HG03354 (cell line): ENCODE measurements around the gene TSHZ1.

Source experiments
- ATAC-seq: cut with Tn5 transposase; IDR thresholded peaks from one replicate; pipeline ENCODE4 v1.9.1; 2021; ENCODE audit warnings: mild to moderate bottlenecking; ENCODE audit not compliant: unreplicated experiment, poor library complexity, severe bottlenecking

Gene TSHZ1

DNA sequence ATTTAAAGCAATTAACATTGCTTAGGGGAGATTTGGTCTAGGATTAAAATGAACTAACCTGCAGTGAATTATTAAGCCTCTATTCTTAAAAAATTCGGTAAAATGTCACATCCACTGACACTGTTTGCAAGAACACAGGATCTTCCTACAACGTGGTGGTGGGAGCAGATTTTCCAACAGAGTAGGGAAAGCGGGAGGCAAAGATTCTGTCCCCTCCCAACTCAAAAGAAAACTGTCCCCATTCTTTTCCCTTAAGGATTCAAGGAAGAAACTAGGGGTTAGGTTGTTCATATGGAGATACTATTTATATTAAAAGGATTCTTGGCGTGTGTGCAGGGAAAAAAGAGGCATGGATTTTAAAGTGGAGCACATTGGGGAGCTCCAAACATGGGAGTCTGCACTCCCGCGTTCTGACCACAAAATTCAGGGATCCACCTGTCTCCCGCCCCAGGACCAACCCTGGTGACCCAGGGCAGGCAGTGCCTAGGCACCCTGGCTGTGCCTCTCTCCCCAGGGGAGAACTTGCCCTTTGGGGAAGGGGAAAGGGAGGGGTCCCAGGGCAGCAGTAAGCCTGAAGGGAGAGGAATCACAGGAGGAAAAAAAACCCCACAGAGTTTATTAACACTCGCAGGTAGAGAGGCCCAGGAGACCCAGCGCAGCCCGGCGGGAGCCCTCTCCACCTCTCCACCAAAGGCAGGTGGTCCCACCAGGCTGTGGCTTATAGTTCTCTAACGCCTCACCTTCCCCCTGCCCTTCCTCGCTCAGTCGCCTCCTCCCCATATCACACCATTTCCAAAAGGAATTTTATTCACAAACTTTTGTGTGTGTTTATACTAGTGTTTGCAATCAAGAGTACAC lies 3.9 kb upstream of the TSHZ1 start:
- no peak for ATAC-seq

- ATAC-seq: no peak
Measured at GRCh38 chr18:75207310-75208154, 3.1 kb upstream of the TSHZ1 start.

- peak; percentile 13 for ATAC-seq
Measured at GRCh38 chr18:75208155-75208835, 2.3 kb upstream of the TSHZ1 start.

- peak; percentile 16 for ATAC-seq
Measured at GRCh38 chr18:75208836-75209128, 1.8 kb upstream of the TSHZ1 start.

DNA sequence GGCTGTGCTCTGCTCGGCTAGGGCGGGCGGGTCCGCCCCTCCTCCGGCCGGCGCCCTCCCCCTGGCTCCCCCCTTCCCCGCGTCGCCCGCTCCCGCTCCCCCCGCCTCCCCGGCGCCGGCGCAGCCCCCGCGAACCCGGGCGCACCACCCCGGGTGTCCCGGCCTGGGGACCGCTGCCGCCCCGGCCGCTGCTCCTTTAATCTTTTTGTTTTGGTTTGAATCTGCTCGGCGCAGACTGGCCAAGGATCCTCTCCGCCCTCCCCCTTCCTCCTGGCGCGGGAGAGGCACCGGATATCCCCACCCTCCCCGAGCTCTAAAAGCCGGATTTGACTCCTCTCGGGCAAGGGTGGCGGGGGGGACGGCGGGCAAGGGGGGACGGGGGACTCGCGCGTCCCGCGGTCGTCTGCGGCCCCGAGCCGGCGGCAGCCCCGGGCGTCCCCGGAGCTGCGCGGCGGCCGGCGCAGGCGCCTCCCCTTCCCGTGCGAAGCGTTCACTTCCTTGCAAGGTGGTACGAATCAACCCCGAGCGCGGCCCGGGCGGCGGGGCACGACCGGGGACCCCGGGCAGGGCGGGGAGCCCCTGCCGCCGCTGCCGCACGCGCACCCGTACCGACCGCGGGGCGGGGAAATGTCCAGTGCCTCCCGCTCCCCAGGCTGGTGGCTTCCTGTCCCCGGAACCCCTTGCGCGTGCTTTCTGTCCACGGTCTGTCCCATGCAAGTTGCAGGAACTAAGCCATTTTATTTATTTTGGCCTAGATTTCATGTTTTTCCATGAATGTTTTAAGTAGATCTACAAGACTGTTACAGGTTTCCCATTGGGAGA lies 1.3 kb upstream of the TSHZ1 start, which contains the start of gene PTGR3:
PTGR3 (minus strand) TSS at position 11 of the 822 bp plus-strand sequence. CDS start 81 bp downstream, outside the sequence.
- ATAC-seq: peak; percentile 52

DNA sequence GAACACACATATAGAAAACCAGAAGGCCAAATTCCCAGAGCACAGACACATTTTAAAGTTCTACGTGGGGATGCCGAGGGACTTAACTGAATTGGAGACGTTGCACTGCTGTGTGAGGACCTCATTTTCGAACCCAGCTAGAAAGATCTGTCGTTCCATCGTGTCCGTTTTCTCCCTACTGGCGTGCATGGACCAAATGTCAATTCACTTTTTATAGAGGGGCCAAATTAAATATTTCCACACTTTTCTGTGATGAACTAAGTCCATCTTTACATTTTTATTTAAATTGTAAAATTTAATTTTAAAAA lies 692 bp upstream of the TSHZ1 start:
- no peak for ATAC-seq

DNA sequence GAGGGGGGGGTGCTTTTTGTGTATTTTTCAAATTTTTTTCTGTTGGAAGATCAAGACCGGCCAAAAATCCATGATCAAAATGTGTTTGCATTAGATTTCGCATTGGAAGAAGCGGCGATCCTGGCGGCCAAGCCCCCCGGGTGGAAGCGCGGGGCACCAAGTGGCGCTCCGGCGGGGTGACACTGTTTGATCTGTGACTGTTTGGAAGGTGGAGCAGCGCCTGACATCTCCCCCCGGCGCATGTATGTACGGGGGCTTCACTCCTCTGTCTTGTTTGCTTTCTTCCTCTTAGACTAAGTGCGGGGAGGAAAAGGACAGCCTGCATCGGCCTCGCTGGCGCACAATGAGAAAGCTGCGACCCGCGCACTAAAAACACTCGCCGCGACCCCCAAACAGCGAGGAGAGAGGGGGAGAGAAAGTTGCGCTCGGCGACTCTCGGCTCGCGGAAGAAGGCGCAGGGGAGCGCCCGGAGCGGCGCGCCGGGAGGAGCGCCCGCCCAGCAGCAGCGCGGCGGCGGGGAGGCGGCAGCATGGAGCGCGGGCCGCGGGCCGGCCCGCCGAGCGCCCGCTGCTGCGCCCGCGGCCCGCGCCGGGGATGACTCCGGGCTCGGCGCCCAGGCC lies 515 bp downstream of the TSHZ1 start:
- ATAC-seq: peak; percentile 7

GRCh38 chr18:75211626-75211952 lies 992 bp downstream of the TSHZ1 start:
- ATAC-seq: no peak

DNA sequence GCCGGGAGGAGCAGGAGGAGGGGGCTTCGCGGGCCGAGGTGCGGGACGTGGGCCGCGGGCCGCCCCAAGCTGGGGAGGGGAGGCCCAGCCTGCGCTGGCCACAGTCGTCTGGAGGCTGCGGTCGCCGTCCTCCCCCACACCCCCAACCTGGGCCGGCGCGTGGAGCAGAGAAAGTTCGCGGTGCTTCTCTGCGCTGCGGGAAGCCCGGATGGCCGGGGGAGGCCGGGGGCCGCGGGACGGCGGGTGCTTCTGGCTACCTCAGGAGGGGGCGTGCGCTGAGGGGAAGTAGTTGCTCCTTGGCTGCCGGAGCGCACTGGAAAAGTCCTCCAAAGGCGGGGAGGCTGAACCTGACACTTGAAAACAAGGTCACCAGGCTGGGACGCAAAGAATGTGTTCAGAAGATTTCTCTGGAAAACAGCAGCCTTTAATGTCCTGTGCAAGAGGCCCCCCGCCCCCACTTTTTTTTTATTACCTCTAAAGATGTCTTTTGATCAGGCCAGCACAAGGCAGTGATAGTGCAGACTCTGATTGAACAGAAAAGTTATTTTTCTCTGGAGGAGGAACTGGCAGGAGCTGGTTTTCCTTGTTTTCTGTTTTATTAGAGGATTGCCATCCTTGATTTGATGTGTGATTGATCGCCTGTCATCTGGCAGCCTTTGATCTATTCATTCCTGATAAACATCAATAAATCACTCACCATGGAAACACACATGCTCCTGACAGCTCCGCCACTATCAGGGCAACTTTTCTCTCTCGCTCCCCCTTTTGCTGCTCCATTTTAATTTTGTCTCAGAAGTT lies 1.6 kb downstream of the TSHZ1 start:
- no peak for ATAC-seq

DNA sequence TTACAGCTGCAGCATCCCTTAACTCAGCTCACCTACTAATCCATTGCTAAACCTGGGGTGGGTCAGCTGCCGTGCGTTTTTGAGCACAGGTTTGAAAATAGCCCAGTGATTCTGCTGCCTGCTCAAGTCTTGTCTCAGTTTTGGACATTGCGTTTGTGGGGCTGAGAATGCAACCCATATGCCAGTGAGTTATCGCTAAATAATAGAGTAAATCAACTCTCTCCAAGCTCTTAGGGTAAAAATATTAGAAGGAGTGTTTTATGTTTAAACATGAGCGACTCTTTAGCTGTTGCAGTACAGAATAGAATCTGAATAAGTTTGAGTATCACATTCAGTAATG lies 2.1 kb downstream of the TSHZ1 start:
- no peak for ATAC-seq

DNA sequence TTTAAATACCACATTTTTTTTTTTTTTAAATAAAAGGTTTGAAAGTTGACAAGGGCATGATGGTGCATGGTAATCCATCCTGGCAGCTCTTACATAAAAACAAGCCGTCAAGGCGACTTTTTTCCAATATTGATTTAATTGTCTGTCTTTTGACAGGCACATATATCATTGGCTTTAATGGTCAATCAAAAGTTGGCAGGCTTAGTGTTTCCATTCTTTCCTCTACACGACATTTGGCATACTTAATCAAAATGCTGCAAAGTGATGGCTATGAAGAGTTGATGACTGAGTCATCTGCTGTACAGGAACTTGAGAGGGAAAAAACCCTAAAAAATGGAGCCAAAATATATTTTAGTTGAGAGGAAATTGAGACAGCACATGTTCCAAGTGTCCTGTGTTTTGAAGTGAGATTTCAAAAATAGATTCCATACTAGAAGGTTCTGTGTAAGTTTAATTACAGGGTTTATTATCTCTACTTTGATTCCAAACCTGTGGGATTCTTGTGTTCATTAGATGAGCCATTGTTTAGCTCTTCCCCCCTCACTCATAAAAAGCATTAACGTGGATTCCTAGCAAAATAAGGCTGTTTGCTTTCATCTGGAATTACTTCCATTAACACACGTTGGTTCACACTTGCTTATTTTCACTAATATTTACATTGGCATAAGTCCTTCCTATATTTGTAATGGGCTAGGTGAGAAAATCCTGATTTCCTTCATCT lies 3.2 kb downstream of the TSHZ1 start:
- ATAC-seq: no peak

- no peak for ATAC-seq
Measured at GRCh38 chr18:75214332-75214690, 3.7 kb downstream of the TSHZ1 start.

- no peak for ATAC-seq
Measured at GRCh38 chr18:75214766-75215510, 4.3 kb downstream of the TSHZ1 start.

GRCh38 chr18:75215663-75216062 lies 5.1 kb downstream of the TSHZ1 start:
- ATAC-seq: no peak

- no peak for ATAC-seq
Measured at GRCh38 chr18:75216212-75216910, 5.8 kb downstream of the TSHZ1 start.

DNA sequence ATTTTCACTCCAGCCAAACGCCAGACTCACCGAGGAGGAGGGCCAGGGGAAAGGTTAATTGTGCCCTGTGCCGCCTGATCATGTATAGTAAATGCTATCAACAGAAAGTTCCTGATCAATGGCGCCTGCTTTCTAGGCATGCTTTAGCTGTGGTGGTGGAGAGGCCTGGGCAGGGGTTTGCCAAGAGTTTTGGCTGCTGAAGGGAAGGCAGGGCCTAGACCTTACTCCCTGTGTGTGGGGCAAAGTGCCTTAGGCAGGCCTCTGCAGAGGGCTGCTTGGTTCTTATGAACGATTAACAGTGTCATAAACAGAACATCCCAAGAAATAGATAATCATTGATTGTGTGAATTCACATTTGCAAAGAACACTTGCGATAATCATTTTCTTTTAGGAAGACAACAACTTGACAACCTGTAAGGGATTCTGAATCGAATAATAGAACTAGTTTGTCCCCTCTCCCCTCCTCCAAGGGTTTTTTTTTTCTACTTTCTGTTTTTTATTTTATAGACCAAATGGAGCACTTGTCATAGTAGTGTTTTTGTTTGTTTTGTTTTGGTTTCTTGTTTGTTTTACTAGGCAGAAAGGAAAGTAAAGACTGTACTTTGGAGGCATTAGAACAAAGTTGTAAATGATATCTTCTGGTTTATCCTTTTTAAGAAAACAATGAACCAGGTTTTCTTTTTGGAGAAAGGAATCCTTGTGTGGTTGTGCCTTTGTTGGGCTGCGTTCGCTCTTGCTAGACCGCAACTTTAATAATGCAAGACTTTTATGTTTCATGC lies 6.5 kb downstream of the TSHZ1 start:
- no peak for ATAC-seq
